Fibroblast of skin of right quadriceps (primary cell): Measurements from ENCODE around the gene JHY.

ENCODE experiments used
- DNase-seq: peaks from one replicate; pipeline ENCODE4 v3.0.0-alpha.2; 2013

The JHY gene

GRCh38 chr11:122963961-122964360, 81.4 kb downstream of the JHY start:
- DNase-seq: no peak

- no peak for DNase-seq
These were observed 93.6 kb downstream of the JHY start for GRCh38 chr11:122976061-122976733.

- DNase-seq: no peak
These were observed 94.3 kb downstream of the JHY start for GRCh38 chr11:122976734-122977469.

- no peak for DNase-seq
These were observed 95.1 kb downstream of the JHY start for GRCh38 chr11:122977470-122978298.

GRCh38 chr11:122978299-122978620, 95.7 kb downstream of the JHY start:
- DNase-seq: no peak

GRCh38 chr11:122979103-122979814, 96.7 kb downstream of the JHY start:
- no peak for DNase-seq

- no peak for DNase-seq
These were observed 97.4 kb downstream of the JHY start for GRCh38 chr11:122979815-122980595.

GRCh38 chr11:122981388-122982264, 99.1 kb downstream of the JHY start, which contains the start of gene BSX:
Gene BSX (minus strand): TSS chr11:122981834. CDS start chr11:122981671, 163 bp downstream.
- peak; percentile 45 for DNase-seq

- DNase-seq: no peak
These were observed 101.1 kb downstream of the JHY start for GRCh38 chr11:122983438-122984185.

GRCh38 chr11:122984186-122985011, 101.8 kb downstream of the JHY start:
- no peak for DNase-seq

- DNase-seq: no peak
These were observed 113.0 kb downstream of the JHY start for GRCh38 chr11:122995526-122995925.

- no peak for DNase-seq
These were observed 116.3 kb downstream of the JHY start for GRCh38 chr11:122998727-122999366.

GRCh38 chr11:123000721-123001120, 118.2 kb downstream of the JHY start:
- DNase-seq: no peak

GRCh38 chr11:123006860-123007542, 124.4 kb downstream of the JHY start:
- DNase-seq: no peak
